B cell (primary cell): ENCODE results near the gene CHAMP1. TPM values are rescaled to one million over a fixed set of nuclear protein-coding genes. Genes with fewer than 3 reads are reported as not detected.
A peak's percentile ranks its signal among the peaks of the same experiment; 100 is the strongest.

Experiments used
- ATAC-seq: fragments of 200-7000 bp; cut with Tn5 transposase; one replicate; pipeline ENCODE4 v1.10.0; 2021; ENCODE audit warnings: low read depth, mild to moderate bottlenecking, moderate number of reproducible peaks, moderate library complexity
- CTCF ChIA-PET: fragments of 350-600 bp; sonication (Branson Sonifier 250); formaldehyde crosslinking; loops from one replicate; lab custom pipeline; 2021; ENCODE audit warnings: antibody characterized with exemption, inconsistent platforms; lab: Charles Lee
- POLR2A ChIA-PET: fragments of 350-600 bp; sonication (Branson Sonifier 250); formaldehyde crosslinking; loops from one replicate; lab custom pipeline; 2021; ENCODE audit warnings: antibody characterized with exemption; lab: Charles Lee
- DNase-seq: peaks from one replicate; pipeline ENCODE4 v3.0.0; 2013
- H2AFZ ChIP-seq: 2 replicates; pipeline ENCODE4 v1.6.1; 2012; ENCODE audit warnings: mild to moderate bottlenecking, low read depth, low read length; ENCODE audit not compliant: insufficient read depth, poor library complexity, severe bottlenecking
- H3K27ac ChIP-seq, 2 donors: 1 replicate in 1 of 2; 2 replicates in 1 of 2; pipeline ENCODE4 v1.5.1; 2012 to 2013; ENCODE audit warnings: low read length in 2 of 2, mild to moderate bottlenecking in 2 of 2, moderate library complexity in 1 of 2
- H3K27me3 ChIP-seq, 4 experiments: fragments of 200-600 bp in 1 of 4; sonication (generic) in 1 of 4; replicated peaks in 1 of 4; 1 replicate in 2 of 4; 2 replicates in 2 of 4; pipeline versions ENCODE4 v1.6.1 to v1.7.0; 2013 to 2016; ENCODE audit warnings: low read length in 3 of 4, mild to moderate bottlenecking in 2 of 4, mixed read lengths in 1 of 4, moderate library complexity in 1 of 4; ENCODE audit not compliant: insufficient read depth in 4 of 4, control insufficient read depth in 3 of 4; ENCODE audit errors: control extremely low read depth in 1 of 4
- H3K36me3 ChIP-seq, 2 experiments: replicated peaks in 1 of 2; 1 replicate in 1 of 2; 2 replicates in 1 of 2; pipeline versions ENCODE4 v1.6.1 to v1.7.1; 2013; ENCODE audit warnings: low read length in 1 of 2; ENCODE audit not compliant: insufficient read depth in 2 of 2, control insufficient read depth in 1 of 2; ENCODE audit errors: control extremely low read depth in 1 of 2, extremely low read depth in 1 of 2
- H3K4me1 ChIP-seq, 2 donors: fragments of 200-600 bp in 1 of 2; sonication (generic) in 1 of 2; 1 replicate in 1 of 2; 2 replicates in 1 of 2; pipeline versions ENCODE4 v1.5.1 to v1.6.1; 2013 to 2017; ENCODE audit warnings: low read length in 2 of 2; ENCODE audit not compliant: control insufficient read depth in 2 of 2, insufficient read depth in 2 of 2
- H3K4me2 ChIP-seq: replicated peaks from 2 replicates; pipeline ENCODE3; 2012; ENCODE audit warnings: mild to moderate bottlenecking, low read depth, low read length; ENCODE audit not compliant: poor library complexity, severe bottlenecking
- H3K4me3 ChIP-seq, 5 experiments: fragments of 200-600 bp in 1 of 5; sonication (generic) in 1 of 5; 1 replicate in 3 of 5; 2 replicates in 2 of 5; pipeline versions ENCODE4 v1.5.1 to v1.7.0; 2011 to 2016; ENCODE audit warnings: low read length in 4 of 5, mild to moderate bottlenecking in 4 of 5, low read depth in 2 of 5, control low read depth in 1 of 5, moderate library complexity in 1 of 5; ENCODE audit not compliant: insufficient read depth in 1 of 5; ENCODE audit errors: control extremely low read depth in 1 of 5, extremely low read depth in 1 of 5
- H3K79me2 ChIP-seq: fragments of 200-600 bp; sonication (generic); one replicate; pipeline ENCODE4 v1.6.0; 2016; ENCODE audit warnings: low read length; ENCODE audit not compliant: control insufficient read depth, insufficient read depth
- H3K9ac ChIP-seq: fragments of 200-600 bp; sonication (generic); 2 replicates; pipeline ENCODE4 v1.6.1; 2017; ENCODE audit warnings: mild to moderate bottlenecking, low read length, moderate library complexity
- H3K9me3 ChIP-seq, 3 donors: one replicate each; pipeline versions ENCODE4 v1.6.1 to v1.7.1; 2013; ENCODE audit warnings: low read length in 2 of 3; ENCODE audit not compliant: control insufficient read depth in 2 of 3, insufficient read depth in 1 of 3; ENCODE audit errors: control extremely low read depth in 1 of 3
- H4K20me1 ChIP-seq: 2 replicates; pipeline ENCODE4 v1.6.0; 2012; ENCODE audit warnings: mild to moderate bottlenecking, low read length; ENCODE audit not compliant: insufficient read depth, control insufficient read depth, poor library complexity, severe bottlenecking
- H3K27ac Mint-ChIP-seq: one replicate; pipeline ENCODE4 v1.8.0; 2021; ENCODE audit warnings: mixed read lengths
- H3K27me3 Mint-ChIP-seq: one replicate; pipeline ENCODE4 v1.8.0; 2021; ENCODE audit warnings: mixed read lengths
- H3K4me1 Mint-ChIP-seq: one replicate; pipeline ENCODE4 v1.8.0; 2021; ENCODE audit warnings: mixed read lengths
- H3K4me3 Mint-ChIP-seq: one replicate; pipeline ENCODE4 v1.8.0; 2021; ENCODE audit warnings: mixed read lengths
- H3K9me3 Mint-ChIP-seq: one replicate; pipeline ENCODE4 v1.8.0; 2022; ENCODE audit warnings: mixed read lengths; ENCODE audit not compliant: insufficient read depth
- CTCF ChIP-seq: fragments of 200-600 bp; IDR thresholded peaks from one replicate; pipeline ENCODE4 v1.8.0; 2022; ENCODE audit warnings: antibody characterized with exemption, mild to moderate bottlenecking
- EZH2 ChIP-seq: IDR thresholded peaks from 2 replicates; pipeline ENCODE4 v1.6.1; 2012; ENCODE audit warnings: borderline replicate concordance, low read depth, mild to moderate bottlenecking, moderate library complexity, low read length; ENCODE audit not compliant: insufficient read depth, poor library complexity, severe bottlenecking
- WGBS: methylation state at CpG from one replicate; pipeline ENCODE4 v1.1.5; 2013; ENCODE audit warnings: missing lambda C conversion rate; ENCODE audit not compliant: insufficient coverage; 5-methylcytosine and 5-hydroxymethylcytosine counted together
- intact Hi-C: fragments of 100-400 bp; cut with micrococcal nuclease; formaldehyde crosslinking; loops from one replicate; pipeline ENCODE4 v1.10.0; 2022
- polyA plus RNA-seq: library from polyadenylated mRNA; depleted of rRNA; stranded (reverse); fragments of >200 nt; gene quantifications from 2 replicates; pipeline ENCODE4 v1.2.3, GENCODE V29; 2012
- total RNA-seq, 2 donors: library from RNA; stranded (reverse); fragments of 120-200 nt in 1 of 2; gene quantifications; 1 replicate in 1 of 2; 2 replicates in 1 of 2; pipeline versions ENCODE4 v1.2.3 to v1.2.4, GENCODE V29; 2013 to 2022

CHAMP1 gene
- total and polyA plus RNA-seq, 2 donors (not counting 1 experiment from before 2014, with no cell fraction given) = 14.5 to 34.7 TPM

GRCh38 chr13:114315074-114315785, 927 bp downstream of the CHAMP1 start:
- TF ChIP-seq EZH2 (no peak), CTCF (no peak)
- ChIA-PET CTCF (interaction anchor here (1.0 to 1.1 kb wide), 2 partner anchors 10 to 24 kb away, joined by 3 read pairs; no protein-coding TSS in a partner anchor), POLR2A (interaction anchor here (0.8 to 1.0 kb wide), 2 partner anchors 33 to 35 kb away, joined by 3 to 6 read pairs; partner anchors contain the start of gene UPF3A)
- no peaks in the 10 kb centered on the region for H3K9me3 ChIP-seq
- peaks cover 63% of the 10 kb centered on the region for H3K79me2 ChIP-seq
- H3K27me3 Mint-ChIP-seq = no peaks in the 10 kb centered on the region
- no peaks in the 10 kb centered on the region for H3K27me3 ChIP-seq
- H3K4me2 ChIP-seq = peak overlapping the region; percentile 80
- peaks cover 58% of the 10 kb centered on the region for H3K4me1 Mint-ChIP-seq
- H3K36me3 ChIP-seq = peaks cover 0 to 13% of the 10 kb centered on the region in 2 experiments
- 17% methylated on average over 1 of the region's 7 CpGs for WGBS
- peak overlapping the region; percentile 77 for H3K9ac ChIP-seq
- peaks cover 50% of the 10 kb centered on the region for H4K20me1 ChIP-seq
- H3K4me3 Mint-ChIP-seq = peak overlapping the region; percentile 90
- peak overlapping the region; percentile 81 for H2AFZ ChIP-seq
- H3K4me3 ChIP-seq = peak overlapping the region in 4 of 5 experiments; percentile 52 to 86 (median 72)
- H3K4me1 ChIP-seq = peaks cover 27 to 40% of the 10 kb centered on the region in 2 donors
- H3K27ac Mint-ChIP-seq = peak overlapping the region; percentile 78
- peak overlapping the region; percentile 62 to 88 for H3K27ac ChIP-seq
- ATAC-seq = peak; percentile 23
- intact Hi-C loops = no loop called here
- no peaks in the 10 kb centered on the region for H3K9me3 Mint-ChIP-seq
- peak; percentile 75 for DNase-seq

GRCh38 chr13:114318624-114319023, 4.3 kb downstream of the CHAMP1 start:
- ChIA-PET CTCF (interaction anchor here (0.6 to 1.5 kb wide), 4 partner anchors 9 to 500 kb away, joined by 3 to 5 read pairs (median 4); no protein-coding TSS in a partner anchor), POLR2A (interaction anchor here (0.7 kb wide), 1 partner anchor 37 kb away, joined by 8 read pairs; no protein-coding TSS in a partner anchor)
- ATAC-seq (no peak), DNase-seq (no peak)
- Histone ChIP-seq H4K20me1 (peaks cover 54% of the 10 kb centered on the region), H3K36me3 (peaks cover 1 to 39% of the 10 kb centered on the region in 2 experiments), H2AFZ (no peak overlapping the region), H3K9me3 (no peaks in the 10 kb centered on the region), H3K4me2 (no peak overlapping the region), H3K27me3 (no peaks in the 10 kb centered on the region), H3K4me3 (no peak overlapping the region), H3K79me2 (peaks cover 63% of the 10 kb centered on the region), H3K27ac (no peak overlapping the region), H3K4me1 (peaks cover 19 to 30% of the 10 kb centered on the region in 2 donors), H3K9ac (no peak overlapping the region)
- TF ChIP-seq EZH2 (no peak), CTCF (no peak)
- H3K27me3 Mint-ChIP-seq = no peaks in the 10 kb centered on the region
- no peak overlapping the region for H3K4me3 Mint-ChIP-seq
- peak overlapping the region; percentile 37 for H3K27ac Mint-ChIP-seq
- intact Hi-C loops = no loop called here
- no peaks in the 10 kb centered on the region for H3K9me3 Mint-ChIP-seq
- WGBS = no CpG with 5 or more reads among the region's 1 CpG
- H3K4me1 Mint-ChIP-seq = peaks cover 46% of the 10 kb centered on the region
